Heart left ventricle (tissue), 13 donors: ENCODE data around the gene IPO4.

Experiments
- POLR2A ChIP-seq, 2 donors: fragments of 450-650 bp; IDR thresholded peaks; one replicate each; pipeline ENCODE4 v1.6.1; 2017; ENCODE audit warnings: antibody characterized with exemption in 2 of 2, mild to moderate bottlenecking in 2 of 2, moderate library complexity in 2 of 2
- TF ChIP-seq, protein P1 (sequence below), 12 donors: fragments of 200-600 bp; sonication (generic) in 4 of 12; IDR thresholded peaks; one replicate each; pipeline versions ENCODE4 v1.5.0 to v1.8.0; 2018 to 2022; ENCODE audit warnings: antibody characterized with exemption in 12 of 12, mild to moderate bottlenecking in 5 of 12
- donor health status: ischemic (EF 13 %, LVEDD 7.1; RV severe dilation, severe dysfunction).
- donor health status: DM: no; HTN: yes; CAD: no.
- donor health status: DM: no; HTN: no; CAD: no.
- donor health status: ischemic (EF 25% LVEDD 6.9; RV normal size, moderate dysfunction).
- donor health status: ischemic (EF 25% LVEDD 5.7; RV mildly dilated, moderate dysfunction).
- donor health status: ischemic (EF 35%, LVEDD 5.7; RV mildly dilated, moderate dysfunction).
- donor health status: nonischemic (EF 11% LVEDD 7.7; RV severe dilation, severe dysfunction).
- donor health status: DM: yes; HTN: yes; CAD: no.
- donor health status: PGD.
- donor health status: ischemic (EF 29% LVEDD 5.4; RV normal size, mild dysfunction).
- donor health status: nonischemic (EF 23%, LVEDD 6.1; RV moderate dilation, normal function).

DNA sequence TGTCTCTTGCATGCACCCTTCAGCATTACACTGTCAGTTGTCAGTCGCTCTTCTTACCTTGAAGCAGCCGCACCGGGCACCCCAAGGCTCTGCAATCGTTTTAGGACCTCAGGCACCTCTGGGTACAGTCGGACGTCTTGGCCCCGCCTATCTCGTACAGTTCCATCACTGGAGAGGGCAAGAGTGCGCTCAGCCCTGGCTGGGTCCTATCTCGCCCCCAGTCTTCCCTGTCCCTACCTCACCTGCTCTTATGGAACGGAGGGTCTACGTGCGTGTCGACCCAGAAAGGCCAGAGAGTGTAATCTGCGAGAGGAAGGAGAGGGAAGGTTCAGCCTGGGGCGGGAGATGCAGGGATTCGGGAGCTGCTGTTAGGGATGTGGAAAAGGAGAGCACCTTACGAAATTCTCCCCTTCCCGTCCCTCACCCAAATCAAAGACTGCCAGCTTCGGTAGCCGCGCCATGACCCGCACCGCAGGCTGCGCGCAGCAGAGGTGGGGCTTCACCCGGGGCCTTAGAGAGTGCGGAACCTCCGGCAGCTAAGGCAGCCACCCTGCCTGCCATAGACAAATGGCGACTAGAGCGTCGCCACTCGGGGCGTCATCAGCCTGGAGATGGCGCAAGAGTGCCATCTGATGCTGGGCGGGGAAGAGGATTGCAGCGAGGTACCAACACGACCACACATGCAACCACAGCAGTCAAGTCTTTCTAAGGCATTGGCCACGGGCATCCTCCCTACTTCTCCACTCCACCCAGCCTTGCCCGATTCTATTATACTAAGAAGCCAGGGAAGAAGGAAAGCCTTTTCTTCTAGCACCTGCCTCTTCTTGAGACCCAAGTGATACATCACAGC is 27.1 kb upstream of the IPO4 start, which contains the start of gene MDP1:
- peak in 1 of 2 donors; percentile 74 for TF ChIP-seq POLR2A (IDR thresholded peaks at IDR 0.05)
- TF ChIP-seq, protein P1, sequence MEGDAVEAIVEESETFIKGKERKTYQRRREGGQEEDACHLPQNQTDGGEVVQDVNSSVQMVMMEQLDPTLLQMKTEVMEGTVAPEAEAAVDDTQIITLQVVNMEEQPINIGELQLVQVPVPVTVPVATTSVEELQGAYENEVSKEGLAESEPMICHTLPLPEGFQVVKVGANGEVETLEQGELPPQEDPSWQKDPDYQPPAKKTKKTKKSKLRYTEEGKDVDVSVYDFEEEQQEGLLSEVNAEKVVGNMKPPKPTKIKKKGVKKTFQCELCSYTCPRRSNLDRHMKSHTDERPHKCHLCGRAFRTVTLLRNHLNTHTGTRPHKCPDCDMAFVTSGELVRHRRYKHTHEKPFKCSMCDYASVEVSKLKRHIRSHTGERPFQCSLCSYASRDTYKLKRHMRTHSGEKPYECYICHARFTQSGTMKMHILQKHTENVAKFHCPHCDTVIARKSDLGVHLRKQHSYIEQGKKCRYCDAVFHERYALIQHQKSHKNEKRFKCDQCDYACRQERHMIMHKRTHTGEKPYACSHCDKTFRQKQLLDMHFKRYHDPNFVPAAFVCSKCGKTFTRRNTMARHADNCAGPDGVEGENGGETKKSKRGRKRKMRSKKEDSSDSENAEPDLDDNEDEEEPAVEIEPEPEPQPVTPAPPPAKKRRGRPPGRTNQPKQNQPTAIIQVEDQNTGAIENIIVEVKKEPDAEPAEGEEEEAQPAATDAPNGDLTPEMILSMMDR (IDR thresholded peaks at IDR 0.05) = peak; percentile 9 to 78 (median 64)
